Measurements from ENCODE around the gene PPP1R8.

Gene PPP1R8

GRCh38 chr1:27886744-27887143 is 56.2 kb downstream of the PPP1R8 start:
- no peak for DNase-seq (ENCODE audit: low spot score)
- ChIA-PET POLR2A (ENCODE audit: low non-redundant PET) (no interaction called here), CTCF (interaction anchor here (0.6 kb wide), 1 partner anchor 341 kb away, joined by 4 read pairs; no protein-coding TSS in a partner anchor)
- TF ChIP-seq CTCF (conservative IDR thresholded peaks at IDR 0.05; ENCODE audit: low read depth), result no peak
- no peak overlapping the region for H3K27ac ChIP-seq

DNA sequence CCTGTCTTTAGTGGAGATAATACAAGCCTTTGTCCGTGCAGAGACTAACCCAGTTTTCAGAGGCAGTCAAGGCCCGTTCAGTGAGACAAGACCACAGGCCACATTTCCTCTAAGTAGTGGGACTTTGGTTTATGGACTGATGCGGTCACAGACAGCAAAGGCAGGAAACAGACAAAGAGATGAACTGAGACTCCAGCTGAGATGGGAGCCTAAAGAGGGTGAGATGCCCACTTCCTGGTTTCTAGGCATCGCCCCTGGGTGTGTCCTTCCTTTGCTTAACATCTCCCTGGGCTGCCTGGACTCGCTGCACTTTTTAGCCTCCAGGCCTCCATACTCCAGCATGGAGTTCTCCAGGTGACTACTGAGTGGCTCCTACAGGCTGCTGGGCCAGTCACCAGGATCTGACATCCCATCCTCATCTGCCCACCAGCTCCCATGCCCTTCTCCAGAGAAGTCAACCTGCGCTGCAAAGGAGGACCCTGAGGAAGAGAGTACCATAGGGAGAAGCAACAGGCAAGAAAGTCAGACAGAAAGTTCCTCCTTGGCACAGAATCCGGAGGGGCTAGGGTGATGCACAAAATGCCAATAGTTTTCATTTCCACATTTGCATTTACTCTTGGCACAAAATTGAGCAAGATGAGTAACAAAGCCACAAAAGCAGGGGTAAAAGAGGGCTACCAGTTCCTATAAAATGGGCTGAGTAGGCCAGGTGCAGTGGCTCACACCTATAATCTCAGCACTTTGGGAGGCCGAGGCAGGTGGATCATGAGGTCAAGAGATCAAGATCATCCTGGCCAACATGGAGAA is 56.8 kb downstream of the PPP1R8 start:
- H3K27ac ChIP-seq, result peak overlapping the region; percentile 24; the same call in 1 of the 2 replicates
- no peak for DNase-seq (ENCODE audit: low spot score)
- CTCF ChIA-PET, result interaction anchor here (0.5 to 0.6 kb wide), 2 partner anchors 11 to 12 kb away, joined by 3 read pairs; no protein-coding TSS in a partner anchor
- TF ChIP-seq CTCF (conservative IDR thresholded peaks at IDR 0.05; ENCODE audit: low read depth), result no peak
- POLR2A ChIA-PET (ENCODE audit: low non-redundant PET), result no interaction called here

- no peak overlapping the region for H3K27ac ChIP-seq
- DNase-seq (ENCODE audit: low spot score), result no peak
- TF ChIP-seq CTCF (conservative IDR thresholded peaks at IDR 0.05; ENCODE audit: low read depth), result no peak
- POLR2A ChIA-PET (ENCODE audit: low non-redundant PET), result no interaction called here
- CTCF ChIA-PET, result no interaction called here
Observed at GRCh38 chr1:27889506-27889905, 58.9 kb downstream of the PPP1R8 start.

- CTCF ChIA-PET, result interaction anchor here (2.0 kb wide), 1 partner anchor 33 kb away, joined by 6 read pairs; no protein-coding TSS in a partner anchor
- POLR2A ChIA-PET (ENCODE audit: low non-redundant PET), result no interaction called here
- no peak overlapping the region for H3K27ac ChIP-seq
- DNase-seq (ENCODE audit: low spot score), result no peak
- TF ChIP-seq CTCF (conservative IDR thresholded peaks at IDR 0.05; ENCODE audit: low read depth), result no peak
Observed at GRCh38 chr1:27891196-27891889, 60.8 kb downstream of the PPP1R8 start.

GRCh38 chr1:27894521-27894920 is 63.9 kb downstream of the PPP1R8 start:
- CTCF ChIA-PET, result interaction anchor here (0.7 to 1.1 kb wide), 2 partner anchors 37 to 1689 kb away, joined by 3 to 4 read pairs; no protein-coding TSS in a partner anchor
- no peak for DNase-seq (ENCODE audit: low spot score)
- H3K27ac ChIP-seq, result no peak overlapping the region
- no peak for TF ChIP-seq CTCF (conservative IDR thresholded peaks at IDR 0.05; ENCODE audit: low read depth)
- POLR2A ChIA-PET (ENCODE audit: low non-redundant PET), result no interaction called here
